HepG2 (cell line): ENCODE results near the gene GTF2H1. TPM values are rescaled to one million over a fixed set of nuclear protein-coding genes. Genes with fewer than 3 reads are reported as not detected.

Experiments used
- EZH2 ChIP-seq: conservative IDR thresholded peaks from 2 replicates; pipeline ENCODE4 v1.6.1; 2012; ENCODE audit warnings: mild to moderate bottlenecking, low read depth, low read length, moderate library complexity
- FOXM1 ChIP-seq: sonication (generic); formaldehyde crosslinking; IDR thresholded peaks from 2 replicates; pipeline ENCODE4 v1.5.0; 2020; ENCODE audit warnings: missing genetic modification reagents
- GATA4 ChIP-seq: sonication (generic); IDR thresholded peaks from 2 replicates; pipeline ENCODE4 v1.6.1; 2016; ENCODE audit warnings: antibody characterized with exemption, low read depth, borderline replicate concordance
- POGK ChIP-seq: sonication (generic); formaldehyde crosslinking; conservative IDR thresholded peaks from 2 replicates; pipeline ENCODE4 v1.8.0; 2022; ENCODE audit warnings: mild to moderate bottlenecking, moderate library complexity, missing genetic modification reagents
- TARDBP ChIP-seq: sonication (generic); formaldehyde crosslinking; IDR thresholded peaks from 2 replicates; pipeline ENCODE4 v1.8.0; 2022; ENCODE audit warnings: mild to moderate bottlenecking, missing genetic modification reagents
- ZBTB40 ChIP-seq, 2 experiments: fragments of 450-650 bp in 1 of 2; sonication (generic) in 1 of 2; formaldehyde crosslinking in 1 of 2; IDR thresholded peaks; 2 replicates each; pipeline versions ENCODE4 v1.6.1 to v1.8.0; 2016 to 2022; ENCODE audit warnings: antibody characterized with exemption in 1 of 2, mild to moderate bottlenecking in 1 of 2, missing genetic modification reagents in 1 of 2
- ZNF615 ChIP-seq: sonication (generic); formaldehyde crosslinking; IDR thresholded peaks from 2 replicates; pipeline ENCODE4 v1.5.0; 2020; ENCODE audit warnings: mild to moderate bottlenecking, missing genetic modification reagents, borderline replicate concordance
- polyA plus RNA-seq, 8 experiments: library from polyadenylated mRNA; depleted of rRNA in 3 of 8; stranded (reverse) in 7 of 8; unstranded in 1 of 8; fragments of >200 nt; fragmentation: Illumina TruSeq in 4 of 8; extraction: Trizol in 4 of 8; gene quantifications; 2 replicates each; pipeline versions ENCODE4 v1.2.1 to v1.2.3, GENCODE V29; 2011 to 2016; ENCODE audit warnings: low read depth in 4 of 8, missing spikeins in 1 of 8, mixed read lengths in 1 of 8; ENCODE audit not compliant: insufficient read depth in 1 of 8
- total RNA-seq, 5 experiments: library from RNA; depleted of rRNA; stranded (reverse); fragments of >200 nt; fragmentation: Illumina TruSeq; extraction: Trizol; gene quantifications; 2 replicates each; pipeline ENCODE4 v1.2.3, GENCODE V29; 2016; ENCODE audit warnings: low read depth in 1 of 5
- TF ChIP-seq, protein P1 (sequence below): sonication (generic); formaldehyde crosslinking; IDR thresholded peaks from 2 replicates; pipeline ENCODE4 v1.5.1; 2020; ENCODE audit warnings: missing genetic modification reagents, mild to moderate bottlenecking, borderline replicate concordance
- TF ChIP-seq, protein P2 (sequence below): sonication (generic); formaldehyde crosslinking; IDR thresholded peaks from 2 replicates; pipeline ENCODE4 v1.4.0; 2020; ENCODE audit warnings: mild to moderate bottlenecking, missing genetic modification reagents
- TF ChIP-seq, protein P3 (sequence below): sonication (generic); formaldehyde crosslinking; IDR thresholded peaks from 2 replicates; pipeline ENCODE4 v1.4.0; 2020; ENCODE audit warnings: mild to moderate bottlenecking, missing genetic modification reagents

GTF2H1 gene
- total and polyA plus RNA-seq, 2 of the 13 experiments (the other 11 are each of a cell fraction or from before 2014, with no cell fraction given) = 15.7 to 51.4 TPM

DNA sequence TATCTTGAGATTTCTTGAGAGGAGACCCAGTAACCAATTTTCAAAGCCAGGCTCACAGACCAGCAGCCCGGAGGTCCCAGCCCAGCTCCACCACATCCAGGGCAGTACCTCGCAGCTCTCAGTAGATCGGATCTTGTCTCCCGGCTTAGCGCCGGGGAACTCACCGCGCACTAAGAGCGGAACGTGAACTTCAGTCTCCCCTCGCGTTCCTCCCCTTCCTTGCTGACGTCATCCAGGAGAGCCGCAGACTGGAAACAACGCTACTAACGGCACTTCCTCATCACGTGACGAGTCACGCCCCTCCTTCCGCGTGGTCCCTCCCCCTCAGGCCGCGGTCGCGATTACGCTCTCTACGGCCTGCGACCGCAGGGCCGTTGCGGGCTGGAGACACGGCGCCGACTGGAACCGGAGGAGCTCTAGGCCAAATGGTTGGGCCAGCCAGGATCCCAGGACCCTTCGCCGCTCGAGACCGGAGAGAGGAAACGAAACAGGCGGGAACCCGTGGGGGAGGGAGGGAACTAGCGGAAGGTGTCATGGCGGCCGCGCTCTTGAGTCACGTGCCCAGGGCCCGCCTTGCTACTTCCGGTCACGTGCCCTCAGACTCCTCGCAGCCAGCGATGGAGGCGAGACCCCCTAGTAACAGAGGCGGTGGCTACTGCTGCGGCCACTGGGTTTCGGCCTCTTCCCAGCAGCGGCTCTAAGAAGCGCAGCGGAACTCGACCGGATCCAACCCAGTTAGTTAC, at the start of gene GTF2H1, which contains the start of gene HPS5 (continued):
- peak; percentile 28; the same call in 1 of the 2 replicates for TF ChIP-seq ZBTB40 (IDR thresholded peaks at IDR 0.05)
- TF ChIP-seq ZBTB40 (CRISPR knock-in tag; IDR thresholded peaks at IDR 0.05) = peak; percentile 83
- no peak for TF ChIP-seq ZNF615 (CRISPR knock-in tag)
- TF ChIP-seq, protein P1, sequence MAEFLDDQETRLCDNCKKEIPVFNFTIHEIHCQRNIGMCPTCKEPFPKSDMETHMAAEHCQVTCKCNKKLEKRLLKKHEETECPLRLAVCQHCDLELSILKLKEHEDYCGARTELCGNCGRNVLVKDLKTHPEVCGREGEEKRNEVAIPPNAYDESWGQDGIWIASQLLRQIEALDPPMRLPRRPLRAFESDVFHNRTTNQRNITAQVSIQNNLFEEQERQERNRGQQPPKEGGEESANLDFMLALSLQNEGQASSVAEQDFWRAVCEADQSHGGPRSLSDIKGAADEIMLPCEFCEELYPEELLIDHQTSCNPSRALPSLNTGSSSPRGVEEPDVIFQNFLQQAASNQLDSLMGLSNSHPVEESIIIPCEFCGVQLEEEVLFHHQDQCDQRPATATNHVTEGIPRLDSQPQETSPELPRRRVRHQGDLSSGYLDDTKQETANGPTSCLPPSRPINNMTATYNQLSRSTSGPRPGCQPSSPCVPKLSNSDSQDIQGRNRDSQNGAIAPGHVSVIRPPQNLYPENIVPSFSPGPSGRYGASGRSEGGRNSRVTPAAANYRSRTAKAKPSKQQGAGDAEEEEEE = peak; percentile 87; the same call in 1 of the 2 replicates
- TF ChIP-seq POGK (CRISPR knock-in tag) = peak; percentile 84
- TF ChIP-seq EZH2 = no peak
- TF ChIP-seq GATA4 = peak; percentile 77; the same call in 1 of the 2 replicates
- TF ChIP-seq, protein P2, sequence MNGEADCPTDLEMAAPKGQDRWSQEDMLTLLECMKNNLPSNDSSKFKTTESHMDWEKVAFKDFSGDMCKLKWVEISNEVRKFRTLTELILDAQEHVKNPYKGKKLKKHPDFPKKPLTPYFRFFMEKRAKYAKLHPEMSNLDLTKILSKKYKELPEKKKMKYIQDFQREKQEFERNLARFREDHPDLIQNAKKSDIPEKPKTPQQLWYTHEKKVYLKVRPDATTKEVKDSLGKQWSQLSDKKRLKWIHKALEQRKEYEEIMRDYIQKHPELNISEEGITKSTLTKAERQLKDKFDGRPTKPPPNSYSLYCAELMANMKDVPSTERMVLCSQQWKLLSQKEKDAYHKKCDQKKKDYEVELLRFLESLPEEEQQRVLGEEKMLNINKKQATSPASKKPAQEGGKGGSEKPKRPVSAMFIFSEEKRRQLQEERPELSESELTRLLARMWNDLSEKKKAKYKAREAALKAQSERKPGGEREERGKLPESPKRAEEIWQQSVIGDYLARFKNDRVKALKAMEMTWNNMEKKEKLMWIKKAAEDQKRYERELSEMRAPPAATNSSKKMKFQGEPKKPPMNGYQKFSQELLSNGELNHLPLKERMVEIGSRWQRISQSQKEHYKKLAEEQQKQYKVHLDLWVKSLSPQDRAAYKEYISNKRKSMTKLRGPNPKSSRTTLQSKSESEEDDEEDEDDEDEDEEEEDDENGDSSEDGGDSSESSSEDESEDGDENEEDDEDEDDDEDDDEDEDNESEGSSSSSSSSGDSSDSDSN (CRISPR knock-in tag) = peak; percentile 83
- TF ChIP-seq, protein P3, sequence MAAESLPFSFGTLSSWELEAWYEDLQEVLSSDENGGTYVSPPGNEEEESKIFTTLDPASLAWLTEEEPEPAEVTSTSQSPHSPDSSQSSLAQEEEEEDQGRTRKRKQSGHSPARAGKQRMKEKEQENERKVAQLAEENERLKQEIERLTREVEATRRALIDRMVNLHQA (CRISPR knock-in tag) = 0 out of 2 replicates have a peak, but pooled peaks have one; percentile 54
- no peak for TF ChIP-seq FOXM1 (CRISPR knock-in tag)
- TF ChIP-seq TARDBP (CRISPR knock-in tag) = peak; percentile 94
